HG02588 (cell line): ENCODE measurements around the gene LFNG.
A peak's percentile ranks its signal among the peaks of the same experiment; 100 is the strongest.

Source experiments
- ATAC-seq: cut with Tn5 transposase; IDR thresholded peaks from one replicate; pipeline ENCODE4 v1.9.1; 2021; ENCODE audit warnings: mild to moderate bottlenecking, moderate library complexity; ENCODE audit not compliant: unreplicated experiment

The LFNG gene, protein sequence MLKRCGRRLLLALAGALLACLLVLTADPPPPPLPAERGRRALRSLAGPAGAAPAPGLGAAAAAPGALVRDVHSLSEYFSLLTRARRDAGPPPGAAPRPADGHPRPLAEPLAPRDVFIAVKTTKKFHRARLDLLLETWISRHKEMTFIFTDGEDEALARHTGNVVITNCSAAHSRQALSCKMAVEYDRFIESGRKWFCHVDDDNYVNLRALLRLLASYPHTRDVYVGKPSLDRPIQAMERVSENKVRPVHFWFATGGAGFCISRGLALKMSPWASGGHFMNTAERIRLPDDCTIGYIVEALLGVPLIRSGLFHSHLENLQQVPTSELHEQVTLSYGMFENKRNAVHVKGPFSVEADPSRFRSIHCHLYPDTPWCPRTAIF

DNA sequence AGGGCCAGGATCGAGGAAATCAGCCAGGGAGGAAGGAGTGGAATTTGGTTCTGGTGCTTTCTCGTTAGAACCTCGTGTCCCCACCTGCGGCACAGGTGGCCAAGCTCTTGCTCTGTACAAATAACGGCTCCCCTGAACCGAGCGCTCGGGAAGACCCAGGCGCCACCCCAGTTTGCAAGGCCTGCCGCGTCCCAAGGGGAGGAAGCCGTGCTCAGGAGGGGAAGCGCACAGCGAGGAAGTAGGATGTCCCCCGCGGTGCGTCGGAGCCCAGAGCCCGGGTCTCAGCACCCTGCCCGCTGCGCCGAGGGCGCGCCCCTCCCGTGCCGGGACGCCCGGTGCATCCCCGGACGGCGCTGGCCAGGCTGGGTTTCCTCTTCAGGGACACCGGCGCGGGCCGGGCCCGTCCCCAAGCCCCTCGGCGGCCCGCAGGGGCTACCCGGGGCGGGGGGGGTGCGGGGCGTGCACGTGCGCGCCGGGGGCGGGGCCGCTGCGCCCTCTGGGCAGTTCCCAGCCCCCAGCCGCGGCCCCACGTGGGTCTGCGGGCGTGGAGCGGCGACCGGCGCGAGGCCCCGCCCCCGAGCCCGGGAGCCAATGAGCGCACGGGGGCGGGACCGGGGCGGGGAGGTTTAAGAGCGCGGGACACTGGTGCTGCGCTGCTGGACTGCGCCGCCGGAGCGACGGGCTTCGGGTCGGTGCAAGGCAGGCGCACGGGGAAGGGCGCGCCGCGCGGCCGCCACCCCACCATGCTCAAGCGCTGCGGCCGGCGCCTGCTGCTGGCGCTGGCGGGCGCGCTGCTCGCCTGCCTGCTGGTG is at the start of gene LFNG:
TSS of gene LFNG (plus strand) at position 656 of the 812 bp plus-strand sequence. CDS start at position 744, 88 bp downstream.
- ATAC-seq: peak; percentile 82

DNA sequence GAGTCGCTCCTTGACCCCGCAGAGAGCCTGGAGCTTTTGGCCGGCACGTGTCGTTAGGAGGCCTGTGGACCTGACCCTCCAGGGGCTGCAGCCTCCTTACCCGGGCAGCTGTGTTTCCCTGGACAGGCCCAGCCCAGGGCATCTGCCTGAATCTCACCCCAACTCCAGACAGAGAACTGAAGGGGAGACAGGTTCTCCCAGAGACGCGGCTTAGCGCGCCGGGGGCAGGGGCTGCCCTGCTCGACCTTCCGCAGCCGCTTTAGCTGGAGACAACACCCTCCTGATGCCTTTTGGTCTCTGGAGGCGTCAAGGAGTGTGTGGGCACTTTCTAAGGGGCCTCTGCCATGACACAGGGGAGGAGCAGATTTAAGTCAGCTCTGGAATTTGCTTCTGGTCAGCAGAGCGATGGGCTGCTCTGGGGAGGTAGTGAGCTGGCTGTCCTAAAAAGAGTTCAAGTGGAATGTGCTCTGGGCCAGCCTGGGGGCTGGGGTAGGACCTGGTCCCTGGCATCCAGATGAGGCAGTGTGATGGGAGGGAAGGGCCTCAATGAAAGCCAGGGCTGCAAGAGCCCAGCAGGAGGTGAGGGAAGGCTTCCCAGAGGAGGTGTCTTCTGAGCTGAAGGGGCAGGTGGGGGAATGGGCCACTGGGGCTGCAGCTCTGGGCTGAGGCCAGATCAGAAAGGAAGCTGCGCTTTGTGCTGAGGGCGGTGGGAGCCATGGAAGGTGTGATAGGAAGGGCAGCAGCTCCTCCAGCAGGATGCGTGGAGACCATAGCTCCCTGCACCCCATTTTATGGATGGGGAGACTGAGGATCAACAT is 49.2 kb upstream of the LFNG start:
- no peak for ATAC-seq

DNA sequence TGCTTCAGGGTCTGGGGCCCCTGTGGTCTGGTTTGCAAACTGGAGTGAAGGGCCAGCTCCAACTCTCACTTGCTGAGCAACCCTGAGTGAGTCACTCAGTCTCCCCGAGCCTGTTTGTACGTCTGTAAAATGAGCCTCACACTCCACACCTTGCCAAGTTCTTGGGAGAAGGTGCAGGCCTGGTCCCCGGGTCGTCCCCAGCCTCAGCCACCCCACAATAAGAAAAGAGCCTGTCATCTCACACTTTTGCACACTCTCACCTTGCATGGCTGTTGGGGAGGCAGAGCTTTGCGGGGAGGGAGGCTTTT is 48.6 kb upstream of the LFNG start:
- no peak for ATAC-seq

DNA sequence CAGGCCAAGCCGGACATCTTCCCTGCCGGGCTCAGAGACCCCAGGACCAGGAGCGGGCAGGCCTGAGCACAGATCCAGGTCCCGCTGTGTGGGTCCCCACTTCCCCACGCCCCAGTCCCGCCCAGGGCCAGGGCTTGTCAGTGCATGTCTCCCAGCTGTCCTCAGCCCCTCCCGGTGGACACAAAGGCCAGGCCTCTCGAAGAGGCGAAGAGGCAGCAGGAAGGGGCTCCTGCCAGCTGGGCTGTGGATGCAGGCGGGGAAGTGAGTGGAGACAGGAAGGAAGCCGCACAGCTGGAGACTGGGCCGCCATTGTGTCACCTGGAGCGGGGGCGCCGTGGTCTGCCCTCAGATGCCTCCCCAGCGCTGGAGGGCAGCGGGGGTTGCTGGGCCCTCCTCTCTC is 48.2 kb upstream of the LFNG start:
- no peak for ATAC-seq

DNA sequence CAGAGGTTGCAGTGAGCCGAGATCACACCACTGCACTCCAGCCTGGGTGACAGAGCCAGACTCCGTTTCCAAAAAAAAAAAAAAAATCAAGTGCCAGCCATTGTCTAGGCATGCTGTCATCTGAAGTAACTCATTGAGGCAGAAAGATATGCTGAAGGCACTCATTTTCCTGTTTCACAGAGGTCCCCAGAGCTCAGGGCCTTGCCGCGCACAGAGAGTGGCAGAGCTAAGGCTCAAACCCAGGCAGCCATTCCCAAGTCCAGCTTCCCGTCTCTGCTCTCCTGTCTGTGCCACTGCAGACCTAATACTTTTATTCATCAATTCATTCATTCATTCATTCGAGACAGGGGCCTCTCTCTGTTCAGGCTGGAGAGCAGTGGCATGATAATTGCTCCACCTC is 46.8 kb upstream of the LFNG start:
- no peak for ATAC-seq

DNA sequence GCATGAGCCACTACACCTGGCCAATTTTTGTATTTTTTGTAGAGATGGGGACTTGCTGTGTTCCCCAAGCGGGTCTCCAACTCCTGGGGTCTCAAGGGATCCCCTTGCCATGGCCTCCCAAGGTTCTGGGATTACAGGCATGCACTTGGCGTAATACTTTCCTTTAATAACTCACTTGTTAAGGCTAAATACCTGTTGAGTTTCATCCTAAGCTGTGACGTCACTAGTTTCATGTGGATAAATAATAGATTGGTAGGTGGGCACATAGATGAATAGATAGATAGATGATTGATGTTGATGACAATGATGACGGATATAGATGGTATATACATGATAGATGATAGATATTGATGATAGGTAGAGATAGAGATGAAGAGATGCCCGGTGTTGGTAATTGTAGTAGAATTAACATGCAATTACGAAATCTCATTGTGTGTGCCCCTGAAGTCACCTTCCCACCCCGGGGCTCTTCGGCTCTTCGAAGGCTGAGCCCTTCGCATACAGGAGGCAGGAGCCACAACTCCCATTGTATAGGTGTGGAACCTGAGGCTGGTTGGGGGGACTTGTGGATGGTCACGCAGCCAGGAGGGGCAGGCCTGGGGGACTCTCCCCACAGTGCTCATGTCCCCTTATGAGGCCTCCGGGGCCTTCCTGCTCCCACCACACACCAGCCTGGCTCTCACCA is 45.9 kb upstream of the LFNG start:
- ATAC-seq: no peak

DNA sequence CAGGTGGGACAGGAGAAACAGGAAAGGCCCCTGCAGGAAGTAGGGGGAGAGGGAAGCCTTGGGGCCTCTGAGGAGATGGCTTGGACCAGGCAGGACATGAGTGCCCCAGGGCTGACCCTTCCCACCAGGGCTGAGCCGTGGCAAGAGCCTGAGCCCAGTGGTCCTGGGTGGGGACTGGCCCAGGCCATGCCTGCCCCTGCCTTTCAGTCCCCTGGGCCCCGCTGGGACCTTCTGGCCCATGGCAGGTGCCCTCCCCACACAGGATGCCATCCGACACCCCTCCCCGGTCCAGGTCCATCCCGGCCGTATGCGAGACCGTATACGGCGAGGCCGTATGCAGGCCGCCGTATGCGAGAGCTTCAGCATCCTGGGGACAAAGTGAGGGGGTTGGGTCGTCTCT is 45.4 kb upstream of the LFNG start:
- ATAC-seq: no peak

DNA sequence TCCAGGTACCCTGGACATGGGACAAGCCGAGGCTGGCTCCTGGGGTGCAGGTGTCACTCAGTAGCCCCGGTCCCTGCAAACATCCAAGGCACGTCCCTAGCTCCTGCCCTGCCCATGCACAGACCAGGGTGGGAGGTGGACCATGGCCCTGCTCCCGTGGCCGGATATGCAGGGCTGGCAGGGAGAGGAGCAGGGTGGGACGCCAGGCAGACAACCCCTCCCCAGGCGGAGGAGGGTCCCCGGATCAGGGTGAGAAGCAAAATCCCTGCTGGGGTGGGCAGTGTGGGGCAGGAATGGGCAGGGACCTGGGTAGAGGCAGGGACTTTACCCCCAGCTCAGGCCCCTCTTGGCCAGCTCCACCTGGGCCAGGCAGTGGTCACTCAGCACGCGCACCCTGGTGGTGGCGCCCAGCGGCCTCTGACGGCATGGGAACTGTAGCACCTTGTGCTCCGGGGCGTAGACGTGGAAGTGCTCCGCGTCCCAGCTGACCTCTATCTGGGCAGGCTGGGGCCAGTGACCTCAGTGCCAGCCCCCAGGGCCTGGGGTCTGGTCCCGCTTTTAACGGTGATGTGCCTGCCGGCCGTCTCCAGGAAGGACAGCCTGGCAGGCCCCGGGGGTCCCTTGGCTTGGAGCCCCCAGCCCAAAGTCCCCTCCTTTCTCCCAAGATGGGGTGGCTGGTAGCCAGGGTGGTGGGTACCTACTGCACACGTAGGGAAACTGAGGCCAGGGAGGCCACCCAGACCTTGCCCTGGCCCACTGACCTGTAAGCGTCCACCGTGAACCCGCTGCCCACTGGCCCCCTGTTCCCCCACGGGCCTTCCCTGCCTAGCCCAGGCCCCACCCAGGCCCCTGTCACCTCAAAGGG is 44.5 kb upstream of the LFNG start:
- ATAC-seq: no peak

DNA sequence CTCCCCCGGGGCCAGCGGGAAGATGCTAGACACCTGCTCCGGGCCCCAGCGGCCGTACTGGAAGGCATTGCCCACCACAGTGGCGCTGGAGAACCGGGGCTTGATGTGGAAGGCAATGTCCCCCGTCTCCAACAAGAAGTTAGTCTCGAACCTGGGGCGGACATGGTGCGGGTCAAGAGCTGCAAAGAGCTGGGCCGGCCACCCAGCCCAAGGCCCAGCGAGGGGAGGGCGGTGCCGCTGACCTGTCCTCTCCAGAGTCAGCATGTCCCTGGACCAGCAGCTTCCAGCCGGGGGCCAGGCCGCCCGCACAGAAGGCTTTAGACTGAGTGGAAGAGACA is 43.9 kb upstream of the LFNG start:
- no peak for ATAC-seq

DNA sequence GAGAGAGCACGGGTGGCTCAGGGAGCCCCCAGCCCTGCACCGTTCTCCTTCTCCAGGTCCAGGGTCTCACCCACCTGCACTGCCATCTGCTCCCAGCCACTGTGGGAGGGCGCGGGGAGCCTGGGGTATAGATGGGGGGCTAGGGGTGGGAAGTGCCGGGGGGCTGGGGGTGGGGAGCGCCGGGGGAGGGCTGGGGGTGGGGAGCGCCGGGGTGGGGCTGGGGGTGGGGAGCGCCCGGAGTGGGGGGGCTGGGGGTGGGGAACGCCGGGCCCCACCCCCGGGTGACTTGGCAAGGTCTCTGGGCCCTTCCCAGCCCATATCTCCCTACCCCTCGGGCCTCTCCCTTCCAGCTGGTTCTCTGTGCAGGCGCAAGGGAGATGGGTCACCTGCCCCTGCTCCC is 43.3 kb upstream of the LFNG start, which contains the start of gene GRIFIN:
TSS of gene GRIFIN (minus strand) at position 101 of the 400 bp plus-strand sequence. CDS start at position 86, 15 bp downstream.
- ATAC-seq: no peak

DNA sequence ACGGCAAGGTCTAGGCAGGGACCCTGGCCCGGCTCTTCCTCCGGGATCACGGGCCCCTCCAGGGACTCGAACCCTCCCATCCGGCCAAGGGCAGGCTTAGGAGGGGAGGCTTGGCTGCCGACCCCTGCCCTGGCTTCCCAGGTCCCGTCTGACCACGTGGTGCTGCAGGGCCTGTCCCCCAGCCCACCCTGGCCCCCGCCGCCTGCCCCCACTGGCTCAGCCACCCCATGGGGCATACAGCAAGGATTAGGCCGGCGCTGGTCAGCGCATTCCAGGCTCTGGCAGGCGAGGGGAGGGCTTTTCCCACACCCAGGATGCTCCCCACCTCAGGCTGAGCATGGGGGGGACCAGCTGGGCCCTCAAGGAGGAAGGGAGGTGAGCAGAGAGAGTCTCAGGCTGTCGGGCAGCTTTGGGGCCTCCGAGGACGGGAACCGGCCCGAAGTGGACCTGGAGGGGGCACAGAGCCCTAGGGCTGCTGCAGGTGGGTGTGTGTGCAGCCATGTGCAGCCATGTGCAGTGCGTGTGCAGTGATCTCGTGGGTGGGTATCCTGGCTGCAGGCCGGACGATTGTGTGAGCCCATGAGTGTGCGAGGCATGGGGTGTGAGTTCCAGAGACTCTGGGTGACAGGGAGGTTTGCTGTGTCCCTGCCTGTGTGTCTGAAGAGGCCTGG is 42.7 kb upstream of the LFNG start:
- no peak for ATAC-seq

DNA sequence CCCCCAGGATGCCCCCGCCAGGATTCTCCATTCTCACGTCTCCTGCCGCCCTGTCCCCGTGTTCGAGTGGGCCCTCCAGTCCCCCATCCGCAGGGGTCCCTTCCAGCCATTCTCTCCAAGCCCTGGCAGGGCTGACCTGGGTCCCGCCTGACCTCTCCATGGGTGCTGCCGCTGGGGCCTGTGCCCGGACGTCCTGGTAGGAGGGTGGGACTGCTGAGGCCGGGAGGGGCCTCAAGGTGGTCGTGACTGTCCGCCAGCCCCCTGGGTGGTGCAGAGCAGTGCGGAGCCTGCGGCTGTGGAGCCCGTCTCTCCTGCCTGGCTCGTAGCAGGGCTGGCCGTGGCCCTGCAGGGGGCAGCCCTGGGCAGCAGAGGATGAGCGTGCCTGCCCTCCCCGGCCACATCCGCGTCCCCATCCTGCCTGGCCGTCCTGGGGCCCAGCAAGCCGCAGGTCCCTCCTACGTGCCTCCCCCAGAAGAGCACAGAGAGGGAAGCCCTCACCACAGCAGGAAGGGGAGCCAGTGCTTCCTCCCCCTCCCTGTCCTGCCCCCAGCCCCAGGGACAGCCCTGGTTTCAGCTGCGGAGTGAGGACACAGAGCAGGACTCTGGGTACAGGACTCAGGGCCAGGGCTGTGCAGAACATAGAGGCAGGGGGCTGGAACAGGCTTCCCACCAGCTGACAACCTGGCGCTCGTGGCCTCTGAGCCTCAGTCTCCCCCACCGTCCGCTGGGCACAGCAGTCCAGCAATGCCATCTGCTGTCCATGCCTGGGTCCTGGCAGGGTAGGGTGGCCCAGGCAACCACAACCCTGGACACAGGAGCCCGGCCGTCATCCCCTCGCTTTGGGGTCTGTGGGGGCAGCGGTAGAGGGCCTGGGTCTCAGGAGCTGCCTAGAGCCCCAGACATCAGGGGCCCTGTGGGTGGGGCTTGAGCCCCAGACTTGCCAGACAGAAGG is 41.9 kb upstream of the LFNG start:
- ATAC-seq: peak; percentile 44

DNA sequence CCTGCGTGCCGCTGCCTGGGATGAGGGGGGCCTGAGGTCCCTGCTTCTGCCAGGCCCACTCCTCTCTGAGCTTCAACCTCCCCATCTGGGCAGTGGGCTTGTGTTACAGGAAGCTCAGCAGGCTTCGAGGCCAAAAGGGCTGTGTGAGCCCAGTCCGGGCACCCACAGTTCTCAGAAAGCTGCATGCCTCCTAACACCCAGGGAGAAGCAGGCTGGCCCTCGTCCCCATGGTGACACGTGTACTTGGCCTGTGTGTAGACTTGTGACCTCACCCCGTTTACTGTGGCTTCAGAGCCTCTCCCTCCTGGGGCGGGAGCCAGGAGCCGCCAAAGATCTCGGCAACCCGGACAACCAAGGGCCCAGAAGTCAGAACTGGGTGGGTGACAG is 41.2 kb upstream of the LFNG start:
- ATAC-seq: no peak

DNA sequence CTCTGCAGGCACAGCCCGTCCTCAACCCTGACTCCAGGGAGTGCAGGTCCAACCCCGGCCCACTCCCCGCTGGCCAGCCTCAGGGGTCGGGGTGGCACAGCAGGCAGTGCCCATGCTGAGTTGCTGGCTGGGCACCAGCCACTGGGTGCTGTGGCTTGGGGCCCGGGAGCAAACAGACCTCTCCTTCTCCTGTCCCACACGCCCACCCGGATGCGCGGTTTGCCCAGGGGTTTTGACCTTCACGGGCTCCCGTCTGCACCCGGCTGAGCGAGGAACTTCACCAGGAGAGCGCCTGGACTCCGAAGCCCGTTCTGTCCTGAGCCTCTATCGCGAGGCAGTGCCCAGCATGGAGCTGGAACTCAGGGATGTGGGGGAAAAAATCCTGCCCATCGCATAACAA is 40.8 kb upstream of the LFNG start:
- no peak for ATAC-seq

DNA sequence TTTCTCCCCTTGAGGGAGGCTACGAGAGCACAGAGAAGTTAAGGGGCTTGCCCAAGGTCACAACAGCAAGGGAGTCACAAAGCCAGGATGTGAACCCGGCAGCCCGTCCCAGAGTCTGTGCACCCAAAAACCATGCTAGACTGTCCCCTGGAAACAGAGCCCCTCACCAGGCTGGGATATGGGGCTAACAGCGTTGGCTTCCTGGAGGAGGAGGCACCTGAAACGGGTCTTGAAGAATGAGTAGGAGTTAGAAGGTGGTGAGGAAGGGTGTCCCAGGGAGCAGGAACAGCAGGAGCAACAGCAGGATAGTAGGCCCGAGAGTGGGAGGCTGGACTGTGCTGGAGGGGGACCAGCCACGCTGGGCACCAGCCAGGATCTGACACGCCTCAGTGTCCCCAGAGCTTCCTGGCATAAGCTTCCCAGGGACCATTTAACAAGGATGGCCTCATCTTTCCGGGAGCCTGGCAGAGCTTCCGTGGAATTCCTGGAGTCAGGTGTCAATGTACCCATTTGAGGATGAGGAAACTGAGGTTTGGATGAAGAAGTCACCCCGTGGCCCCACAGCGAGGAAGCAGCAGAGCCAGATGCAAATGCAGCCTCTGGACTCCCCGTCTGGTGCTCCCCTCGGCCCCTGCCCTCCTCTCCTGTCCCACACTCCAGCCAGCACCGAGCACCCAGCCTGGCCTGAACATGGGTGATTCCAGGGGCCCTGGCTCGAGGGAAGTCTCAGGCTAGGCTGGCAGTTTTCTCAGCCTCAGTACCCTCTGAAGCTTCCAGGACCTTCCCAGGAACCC is 40.1 kb upstream of the LFNG start:
- no peak for ATAC-seq

DNA sequence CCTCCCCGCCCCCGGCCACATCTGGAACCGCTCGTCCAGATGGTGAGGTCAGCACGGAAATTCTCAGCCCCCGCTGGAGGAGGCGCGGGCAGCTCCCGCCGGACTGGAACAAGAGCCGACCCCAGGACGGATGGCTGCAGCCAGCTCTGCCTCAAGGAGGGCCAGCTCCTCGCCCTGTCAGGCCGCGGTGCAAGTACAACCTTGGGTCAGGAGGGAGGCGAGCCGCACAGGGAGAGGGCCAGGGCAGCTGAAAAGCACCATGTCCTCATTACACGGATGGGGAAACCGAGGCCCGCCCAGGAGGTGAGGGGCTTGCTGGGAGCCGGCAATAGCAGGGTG is 39.5 kb upstream of the LFNG start:
- no peak for ATAC-seq

DNA sequence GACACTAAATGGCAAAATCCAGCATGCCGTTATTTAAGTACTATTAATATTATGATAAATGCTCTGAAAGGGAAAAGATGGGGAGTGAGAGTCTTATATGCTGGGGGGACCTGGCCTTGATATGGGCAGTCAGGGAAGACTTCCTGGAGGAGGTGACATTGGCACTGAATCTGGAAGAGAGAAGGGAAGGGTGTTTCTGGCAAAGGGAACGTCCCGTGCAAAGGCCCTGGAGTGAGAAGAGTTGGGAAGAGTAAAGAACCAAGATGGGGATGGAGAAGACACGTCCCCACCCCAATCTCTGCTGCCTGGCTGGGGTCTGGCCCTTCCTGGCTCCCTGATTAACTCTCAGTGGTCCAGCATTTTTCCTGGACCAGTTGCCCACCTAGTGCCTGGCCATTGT is 38.4 kb upstream of the LFNG start:
- no peak for ATAC-seq
